Natural killer cell (primary cell): ENCODE measurements around the gene NSUN4. TPM values are rescaled to one million over a fixed set of nuclear protein-coding genes. Genes with fewer than 3 reads are reported as not detected.

Experiments
- ATAC-seq, 3 donors: fragments of 150-1000 bp in 2 of 3; fragments of 200-7000 bp in 1 of 3; cut with Tn5 transposase; 1 replicate in 1 of 3; 2 replicates in 2 of 3; pipeline ENCODE4 v1.10.0; 2021; ENCODE audit warnings: mild to moderate bottlenecking in 2 of 3, moderate library complexity in 2 of 3
- DNase-seq, 2 donors: peaks; one replicate each; pipeline versions ENCODE4 v3.0.0 to v3.0.0-alpha.2; 2013 to 2021; ENCODE audit warnings: mixed read lengths in 1 of 2
- H3K27ac ChIP-seq: one replicate; pipeline ENCODE4 v1.5.1; 2013; ENCODE audit warnings: mild to moderate bottlenecking, low read length
- H3K27me3 ChIP-seq: one replicate; pipeline ENCODE4 v1.6.1; 2013; ENCODE audit warnings: low read length; ENCODE audit not compliant: control insufficient read depth, insufficient read depth
- H3K36me3 ChIP-seq: one replicate; pipeline ENCODE4 v1.6.1; 2013; ENCODE audit warnings: low read length; ENCODE audit not compliant: control insufficient read depth, insufficient read depth
- H3K4me1 ChIP-seq: one replicate; pipeline ENCODE4 v1.6.1; 2013; ENCODE audit warnings: low read length; ENCODE audit not compliant: control insufficient read depth, insufficient read depth
- H3K4me3 ChIP-seq: one replicate; pipeline ENCODE4 v1.5.1; 2013; ENCODE audit warnings: low read length
- H3K9me3 ChIP-seq: one replicate; pipeline ENCODE4 v1.6.1; 2013; ENCODE audit warnings: low read length; ENCODE audit not compliant: control insufficient read depth, insufficient read depth
- H3K27ac Mint-ChIP-seq, 2 donors: one replicate each; pipeline ENCODE4 v1.8.0; 2022; ENCODE audit warnings: mild to moderate bottlenecking in 2 of 2, mixed read lengths in 2 of 2, moderate library complexity in 1 of 2
- H3K27me3 Mint-ChIP-seq, 2 donors: one replicate each; pipeline ENCODE4 v1.8.0; 2022; ENCODE audit warnings: low read depth in 2 of 2, mixed read lengths in 2 of 2
- H3K36me3 Mint-ChIP-seq: one replicate; pipeline ENCODE4 v1.8.0; 2022; ENCODE audit warnings: mixed read lengths
- H3K4me1 Mint-ChIP-seq, 2 donors: one replicate each; pipeline ENCODE4 v1.8.0; 2022; ENCODE audit warnings: mixed read lengths in 2 of 2
- H3K4me3 Mint-ChIP-seq: one replicate; pipeline ENCODE4 v1.8.0; 2022; ENCODE audit warnings: mild to moderate bottlenecking, moderate library complexity, mixed read lengths
- H3K9me3 Mint-ChIP-seq, 2 donors: one replicate each; pipeline ENCODE4 v1.8.0; 2022; ENCODE audit warnings: mixed read lengths in 2 of 2
- WGBS: methylation state at CpG from one replicate; pipeline ENCODE4 v1.1.7; 2013; ENCODE audit warnings: missing lambda C conversion rate; ENCODE audit not compliant: insufficient coverage; 5-methylcytosine and 5-hydroxymethylcytosine counted together
- intact Hi-C: fragments of 100-400 bp; cut with micrococcal nuclease; formaldehyde crosslinking; loops from one replicate; pipeline ENCODE4 v1.14.2; 2022
- total RNA-seq, 4 donors: library from RNA; stranded (reverse); fragments of 120-200 nt in 1 of 4; gene quantifications; one replicate each; pipeline versions ENCODE4 v1.2.3 to v1.2.4, GENCODE V29; 2013 to 2022
- TF ChIP-seq, protein P1 (sequence below): fragments of 200-600 bp; IDR thresholded peaks from one replicate; pipeline ENCODE4 v1.8.0; 2022; ENCODE audit warnings: antibody characterized with exemption

Gene NSUN4
- total RNA-seq, 3 donors from 2014 or later (not counting 1 experiment from before 2014, with no cell fraction given): 25.9 to 41.0 (median 36.3) TPM

DNA sequence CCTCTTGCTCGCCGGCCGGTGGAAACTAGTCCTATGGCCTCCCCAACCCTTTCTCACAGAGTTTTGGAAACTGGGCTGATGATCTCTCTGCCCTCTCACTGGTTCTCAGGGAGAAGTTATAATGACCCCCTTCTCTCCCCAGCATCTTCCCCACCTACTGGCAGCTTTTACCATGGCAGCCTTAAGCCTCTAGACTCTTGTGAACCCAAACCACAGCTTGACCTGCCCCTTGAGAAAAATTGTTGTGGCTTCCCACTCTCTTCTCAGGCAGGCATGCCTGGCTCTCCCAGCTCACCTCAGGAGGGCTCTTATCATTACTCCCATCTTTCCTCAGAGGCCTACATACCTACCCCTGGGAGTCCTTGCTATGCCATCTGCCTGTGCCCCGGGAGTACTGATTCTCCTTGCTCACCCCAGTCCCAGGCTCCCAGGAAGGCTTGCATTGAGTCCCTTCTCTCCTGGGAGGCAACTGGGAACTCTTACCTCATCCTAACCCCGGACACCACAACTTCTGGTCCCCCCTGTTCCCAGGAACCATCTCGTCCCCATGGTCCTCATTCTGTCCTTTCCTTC, 1.6 kb downstream of the NSUN4 start:
- no peaks in the 10 kb centered on the region for H3K9me3 Mint-ChIP-seq
- TF ChIP-seq, protein P1, sequence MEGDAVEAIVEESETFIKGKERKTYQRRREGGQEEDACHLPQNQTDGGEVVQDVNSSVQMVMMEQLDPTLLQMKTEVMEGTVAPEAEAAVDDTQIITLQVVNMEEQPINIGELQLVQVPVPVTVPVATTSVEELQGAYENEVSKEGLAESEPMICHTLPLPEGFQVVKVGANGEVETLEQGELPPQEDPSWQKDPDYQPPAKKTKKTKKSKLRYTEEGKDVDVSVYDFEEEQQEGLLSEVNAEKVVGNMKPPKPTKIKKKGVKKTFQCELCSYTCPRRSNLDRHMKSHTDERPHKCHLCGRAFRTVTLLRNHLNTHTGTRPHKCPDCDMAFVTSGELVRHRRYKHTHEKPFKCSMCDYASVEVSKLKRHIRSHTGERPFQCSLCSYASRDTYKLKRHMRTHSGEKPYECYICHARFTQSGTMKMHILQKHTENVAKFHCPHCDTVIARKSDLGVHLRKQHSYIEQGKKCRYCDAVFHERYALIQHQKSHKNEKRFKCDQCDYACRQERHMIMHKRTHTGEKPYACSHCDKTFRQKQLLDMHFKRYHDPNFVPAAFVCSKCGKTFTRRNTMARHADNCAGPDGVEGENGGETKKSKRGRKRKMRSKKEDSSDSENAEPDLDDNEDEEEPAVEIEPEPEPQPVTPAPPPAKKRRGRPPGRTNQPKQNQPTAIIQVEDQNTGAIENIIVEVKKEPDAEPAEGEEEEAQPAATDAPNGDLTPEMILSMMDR: peak; percentile 27
- peak in 1 of 2 donors; percentile 53 for DNase-seq

GRCh38 chr1:46342677-46343350, 2.2 kb downstream of the NSUN4 start:
- no peak for DNase-seq
- H3K27me3 Mint-ChIP-seq: no peaks in the 10 kb centered on the region
- Histone ChIP-seq H3K4me1 (peaks cover 18% of the 10 kb centered on the region), H3K4me3 (no peak overlapping the region), H3K9me3 (no peaks in the 10 kb centered on the region), H3K27ac (peak overlapping the region; percentile 97), H3K36me3 (peaks cover 12% of the 10 kb centered on the region), H3K27me3 (no peaks in the 10 kb centered on the region)
- H3K4me1 Mint-ChIP-seq: peaks cover 33 to 44% of the 10 kb centered on the region in 2 donors
- H3K4me3 Mint-ChIP-seq: peak overlapping the region; percentile 100
- peak overlapping the region; percentile 99 for H3K27ac Mint-ChIP-seq
- TF ChIP-seq, protein P1: no peak
- 93% methylated on average over 8 of the region's 8 CpGs for WGBS
- ATAC-seq: no peak
- intact Hi-C loops: no loop called here
- H3K9me3 Mint-ChIP-seq: no peaks in the 10 kb centered on the region
- no peaks in the 10 kb centered on the region for H3K36me3 Mint-ChIP-seq

More for the DNA sequence above, 1.6 kb downstream of the NSUN4 start:
- Histone ChIP-seq H3K27ac (peak overlapping the region; percentile 97), H3K4me3 (no peak overlapping the region), H3K27me3 (no peaks in the 10 kb centered on the region), H3K36me3 (peaks cover 12% of the 10 kb centered on the region), H3K9me3 (no peaks in the 10 kb centered on the region), H3K4me1 (peaks cover 18% of the 10 kb centered on the region)
- peak in 2 of 3 donors; percentile 22 to 31 for ATAC-seq
- H3K4me3 Mint-ChIP-seq: peak overlapping the region; percentile 100
- H3K36me3 Mint-ChIP-seq: no peaks in the 10 kb centered on the region
- peaks cover 33 to 43% of the 10 kb centered on the region in 2 donors for H3K4me1 Mint-ChIP-seq
- 92% methylated on average over 6 of the region's 6 CpGs for WGBS
- intact Hi-C loops: no loop called here
- peak overlapping the region; percentile 99 for H3K27ac Mint-ChIP-seq
- no peaks in the 10 kb centered on the region for H3K27me3 Mint-ChIP-seq

GRCh38 chr1:46343351-46343695, 2.7 kb downstream of the NSUN4 start:
- H3K27me3 Mint-ChIP-seq: no peaks in the 10 kb centered on the region
- H3K4me3 Mint-ChIP-seq: peak overlapping the region; percentile 3
- no peaks in the 10 kb centered on the region for H3K9me3 Mint-ChIP-seq
- Histone ChIP-seq H3K27ac (no peak overlapping the region), H3K4me3 (no peak overlapping the region), H3K4me1 (peaks cover 18% of the 10 kb centered on the region), H3K27me3 (no peaks in the 10 kb centered on the region), H3K9me3 (no peaks in the 10 kb centered on the region), H3K36me3 (peaks cover 12% of the 10 kb centered on the region)
- intact Hi-C loops: no loop called here
- 96% methylated on average over 4 of the region's 4 CpGs for WGBS
- H3K36me3 Mint-ChIP-seq: no peaks in the 10 kb centered on the region
- H3K4me1 Mint-ChIP-seq: peaks cover 33 to 49% of the 10 kb centered on the region in 2 donors
- peak overlapping the region; percentile 99 for H3K27ac Mint-ChIP-seq
- DNase-seq: no peak
- ATAC-seq: no peak
- TF ChIP-seq, protein P1: no peak
